Adrenal gland (tissue), 12 donors: ENCODE results near the gene ANKRD27. TPM values are rescaled to one million over a fixed set of nuclear protein-coding genes. Genes with fewer than 3 reads are reported as not detected.

Source experiments
- DNase-seq, 7 donors: peaks; one replicate each; pipeline ENCODE4 v3.0.0-alpha.2; 2019 to 2020
- H3K27ac ChIP-seq, 5 donors: fragments of 200-600 bp; sonication (generic) in 4 of 5; 1 replicate in 3 of 5; 2 replicates in 2 of 5; pipeline versions ENCODE4 v1.5.1 to v1.8.0; 2016 to 2020; ENCODE audit warnings: mild to moderate bottlenecking in 1 of 5
- H3K27me3 ChIP-seq: fragments of 200-600 bp; 2 replicates; pipeline ENCODE4 v1.8.0; 2021
- H3K36me3 ChIP-seq, 2 donors: fragments of 200-600 bp; replicated peaks in 1 of 2; 1 replicate in 1 of 2; 2 replicates in 1 of 2; pipeline versions ENCODE4 v1.5.1 to v1.8.0; 2018 to 2022
- H3K4me1 ChIP-seq, 2 donors: fragments of 200-600 bp; replicated peaks in 1 of 2; 1 replicate in 1 of 2; 2 replicates in 1 of 2; pipeline versions ENCODE4 v1.5.1 to v1.8.0; 2018 to 2021
- H3K4me3 ChIP-seq, 4 donors: fragments of 200-600 bp; sonication (generic) in 3 of 4; one replicate each; pipeline ENCODE4 v1.5.1; 2016 to 2018
- H3K9me3 ChIP-seq, 3 donors: fragments of 200-600 bp; sonication (generic) in 1 of 3; replicated peaks in 1 of 3; 1 replicate in 2 of 3; 2 replicates in 1 of 3; pipeline versions ENCODE4 v1.5.1 to v1.8.0; 2016 to 2021
- POLR2A ChIP-seq, 2 donors: fragments of 450-650 bp; IDR thresholded peaks; one replicate each; pipeline ENCODE4 v1.6.1; 2017; ENCODE audit warnings: antibody characterized with exemption in 2 of 2, mild to moderate bottlenecking in 2 of 2, moderate library complexity in 1 of 2
- WGBS, 4 donors: extraction: QIAGEN DNeasy Blood & Tissue Kit in 2 of 4; methylation state at CpG; one replicate each; pipeline versions ENCODE4 v1.1.5 to v1.1.7; 2013 to 2017; 5-methylcytosine and 5-hydroxymethylcytosine counted together
- intact Hi-C, 2 donors: fragments of 100-400 bp; cut with DNase I; formaldehyde crosslinking; loops; one replicate each; pipeline versions ENCODE4 v1.14.1 to v1.15.0; 2022 to 2023
- polyA plus RNA-seq, 3 donors: library from polyadenylated mRNA; stranded (reverse); fragments of 200-250 nt in 2 of 3; fragments of 350-450 nt in 1 of 3; fragmentation: Illumina TruSeq in 1 of 3; extraction: RNeasy Lipid Tissue Mini Kit (QIAGEN cat#74804) in 1 of 3; gene quantifications; one replicate each; pipeline ENCODE4 v1.2.3, GENCODE V29; 2013 to 2014
- total RNA-seq, 9 donors: library from RNA; depleted of rRNA in 4 of 9; stranded (reverse); fragments of >200 nt in 4 of 9; fragments of 120-200 nt in 1 of 9; fragmentation: NEBNext Ultra II Directional in 1 of 9; extraction: Animal tissue kit (Norgen Biotek cat#: 25700) in 1 of 9; gene quantifications; one replicate each; pipeline versions ENCODE4 v1.1.0 to v1.2.4, GENCODE V29; 2013 to 2023
- TF ChIP-seq, protein P1 (sequence below), 6 experiments: fragments of 450-650 bp in 4 of 6; fragments of 200-600 bp in 2 of 6; sonication (generic) in 1 of 6; IDR thresholded peaks; 1 replicate in 5 of 6; 2 replicates in 1 of 6; pipeline versions ENCODE4 v1.5.1 to v1.8.0; 2016 to 2021; ENCODE audit warnings: antibody characterized with exemption in 6 of 6, mild to moderate bottlenecking in 2 of 6, moderate library complexity in 1 of 6
- donor health status: healthy with polysubstance abuse.
- donor health status: Bipolar disorder and iron deficiency.
- donor health status: DM: yes; HTN: yes; CAD: no.
- donor health status: DM: no; HTN: no; CAD: no.
- donor health status: DM: no; HTN: no; CAD: no.
- donor health status: DM: yes; HTN: yes; CAD: no.

The ANKRD27 gene
- total and polyA plus RNA-seq, 12 donors = 7.2 to 25.3 (median 18.2) TPM

DNA sequence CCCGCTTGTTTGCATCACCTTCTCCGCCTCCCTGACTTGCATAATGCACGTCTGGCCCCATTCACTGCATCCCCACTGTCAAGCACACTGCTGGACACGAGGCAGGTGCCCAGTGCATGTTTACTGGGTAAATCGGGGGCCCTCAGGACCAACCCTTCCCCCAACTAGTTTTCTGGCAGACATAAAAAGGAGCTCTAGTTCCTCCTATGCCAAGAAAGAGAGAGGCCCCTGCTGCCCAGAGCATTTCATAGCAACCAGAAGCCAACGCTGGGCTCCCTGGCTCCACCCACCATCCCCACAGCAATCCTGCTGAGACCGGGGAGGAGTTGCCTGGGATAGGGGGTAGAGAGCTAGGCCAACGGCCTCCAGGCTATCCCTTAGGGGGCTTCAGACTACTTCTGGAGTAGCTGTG lies 23.2 kb downstream of the ANKRD27 start:
- H3K27ac ChIP-seq = no peak overlapping the region
- WGBS, 4 donors = 76 to 91% (median 83%) methylated on average over 7 to 8 of the region's 8 CpGs
- peak in 1 of 7 donors; percentile 63 for DNase-seq
- H3K27me3 ChIP-seq = no peaks in the 10 kb centered on the region
- no peak overlapping the region for H3K4me3 ChIP-seq
- peaks cover 0 to 38% of the 10 kb centered on the region in 2 donors for H3K36me3 ChIP-seq
- TF ChIP-seq, protein P1, sequence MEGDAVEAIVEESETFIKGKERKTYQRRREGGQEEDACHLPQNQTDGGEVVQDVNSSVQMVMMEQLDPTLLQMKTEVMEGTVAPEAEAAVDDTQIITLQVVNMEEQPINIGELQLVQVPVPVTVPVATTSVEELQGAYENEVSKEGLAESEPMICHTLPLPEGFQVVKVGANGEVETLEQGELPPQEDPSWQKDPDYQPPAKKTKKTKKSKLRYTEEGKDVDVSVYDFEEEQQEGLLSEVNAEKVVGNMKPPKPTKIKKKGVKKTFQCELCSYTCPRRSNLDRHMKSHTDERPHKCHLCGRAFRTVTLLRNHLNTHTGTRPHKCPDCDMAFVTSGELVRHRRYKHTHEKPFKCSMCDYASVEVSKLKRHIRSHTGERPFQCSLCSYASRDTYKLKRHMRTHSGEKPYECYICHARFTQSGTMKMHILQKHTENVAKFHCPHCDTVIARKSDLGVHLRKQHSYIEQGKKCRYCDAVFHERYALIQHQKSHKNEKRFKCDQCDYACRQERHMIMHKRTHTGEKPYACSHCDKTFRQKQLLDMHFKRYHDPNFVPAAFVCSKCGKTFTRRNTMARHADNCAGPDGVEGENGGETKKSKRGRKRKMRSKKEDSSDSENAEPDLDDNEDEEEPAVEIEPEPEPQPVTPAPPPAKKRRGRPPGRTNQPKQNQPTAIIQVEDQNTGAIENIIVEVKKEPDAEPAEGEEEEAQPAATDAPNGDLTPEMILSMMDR (IDR thresholded peaks at IDR 0.05) = no peak
- no peak for TF ChIP-seq POLR2A (IDR thresholded peaks at IDR 0.05)
- intact Hi-C loops = no loop called here
- H3K4me1 ChIP-seq = no peaks in the 10 kb centered on the region
- no peaks in the 10 kb centered on the region for H3K9me3 ChIP-seq

DNA sequence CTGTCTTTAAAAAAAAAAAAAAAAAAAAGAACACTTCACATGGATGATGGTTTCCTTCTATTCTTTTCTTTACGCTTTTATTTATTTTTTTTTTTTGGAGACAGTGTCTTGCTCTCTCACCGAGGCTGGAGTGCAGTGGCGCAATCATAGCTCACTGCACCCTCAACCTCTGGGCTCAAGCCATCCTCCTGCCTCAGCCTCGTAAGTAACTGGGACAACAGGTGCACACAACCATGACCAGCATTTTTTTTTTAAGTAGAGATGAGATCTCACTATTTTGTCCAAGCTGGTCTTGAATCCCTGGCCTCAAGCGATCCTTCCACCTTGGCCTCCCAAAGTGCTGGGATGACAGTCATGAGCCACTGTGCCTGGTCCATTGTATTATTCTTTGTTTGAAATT lies 24.3 kb downstream of the ANKRD27 start:
- intact Hi-C loops = no loop called here
- H3K36me3 ChIP-seq = peaks cover 0 to 39% of the 10 kb centered on the region in 2 donors
- no peak overlapping the region for H3K27ac ChIP-seq
- no peak overlapping the region for H3K4me3 ChIP-seq
- H3K27me3 ChIP-seq = no peaks in the 10 kb centered on the region
- TF ChIP-seq, protein P1 (IDR thresholded peaks at IDR 0.05) = no peak
- no peak for TF ChIP-seq POLR2A (IDR thresholded peaks at IDR 0.05)
- no peaks in the 10 kb centered on the region for H3K9me3 ChIP-seq
- DNase-seq = no peak
- 90 to 94% (median 92%) methylated on average over 5 of the region's 5 CpGs for WGBS, 4 donors
- H3K4me1 ChIP-seq = no peaks in the 10 kb centered on the region

DNA sequence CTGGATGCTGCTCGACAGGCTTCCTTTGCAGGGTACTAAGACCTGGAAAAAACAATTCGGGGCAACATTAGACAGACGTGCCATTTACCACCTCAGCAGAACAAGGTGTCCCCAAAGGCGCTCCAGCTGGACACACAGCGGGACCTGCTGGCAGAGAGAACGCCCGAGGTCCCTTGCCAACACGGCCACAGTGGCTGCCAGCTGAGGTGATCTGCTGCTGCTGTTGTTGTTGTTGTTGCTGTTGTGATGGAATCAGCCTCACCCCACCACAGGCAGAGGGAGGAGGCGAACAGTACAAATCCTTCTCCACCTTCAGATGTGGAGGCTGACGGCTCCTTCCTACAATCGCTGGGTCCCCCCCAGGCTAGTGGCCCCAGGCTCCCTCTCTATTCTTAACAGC lies 25.2 kb downstream of the ANKRD27 start:
- no peak overlapping the region for H3K4me3 ChIP-seq
- peaks cover 0 to 31% of the 10 kb centered on the region in 2 donors for H3K36me3 ChIP-seq
- TF ChIP-seq POLR2A (IDR thresholded peaks at IDR 0.05) = no peak
- TF ChIP-seq, protein P1 (IDR thresholded peaks at IDR 0.05) = no peak
- H3K4me1 ChIP-seq = no peaks in the 10 kb centered on the region
- H3K27ac ChIP-seq = no peak overlapping the region
- 92 to 100% (median 93%) methylated on average over 2 to 11 of the region's 11 CpGs for WGBS, 4 donors
- intact Hi-C loops = no loop called here
- no peaks in the 10 kb centered on the region for H3K27me3 ChIP-seq
- peak in 1 of 7 donors; percentile 75 for DNase-seq
- H3K9me3 ChIP-seq = no peaks in the 10 kb centered on the region

DNA sequence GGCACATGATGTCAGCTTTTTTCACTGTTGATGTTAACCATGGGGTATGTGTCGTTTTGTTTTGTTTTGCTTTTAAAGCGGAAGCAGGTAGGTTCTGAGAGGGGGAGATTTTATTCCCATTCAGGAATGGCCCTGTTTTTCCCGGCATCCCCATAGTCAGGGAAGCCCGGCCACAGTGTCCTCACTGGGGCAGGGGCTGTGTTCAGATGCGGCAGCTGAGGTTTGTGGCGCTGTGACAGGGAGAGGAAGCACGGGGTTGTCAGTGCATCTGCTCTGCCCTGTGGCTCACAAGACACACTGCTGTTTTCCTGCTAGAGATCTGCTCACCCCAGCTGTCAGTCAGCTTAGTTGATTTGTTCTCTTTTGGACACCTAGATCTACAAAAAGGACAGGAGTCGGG lies 27.6 kb downstream of the ANKRD27 start:
- TF ChIP-seq, protein P1 (IDR thresholded peaks at IDR 0.05) = no peak
- TF ChIP-seq POLR2A (IDR thresholded peaks at IDR 0.05) = no peak
- intact Hi-C loops = no loop called here
- H3K36me3 ChIP-seq = peaks cover 0 to 44% of the 10 kb centered on the region in 2 donors
- no peaks in the 10 kb centered on the region for H3K4me1 ChIP-seq
- 76 to 88% (median 84%) methylated on average over 6 to 8 of the region's 8 CpGs for WGBS, 4 donors
- H3K4me3 ChIP-seq = no peak overlapping the region
- no peaks in the 10 kb centered on the region for H3K27me3 ChIP-seq
- H3K27ac ChIP-seq = no peak overlapping the region
- DNase-seq = peak in 1 of 7 donors; percentile 58
- H3K9me3 ChIP-seq = no peaks in the 10 kb centered on the region
